ENCODE measurements around the gene TWF2. TPM values are rescaled to one million over a fixed set of nuclear protein-coding genes. Genes with fewer than 3 reads are reported as not detected.

Gene TWF2
- total RNA-seq, 1 donor from 2014 or later = 24.5 TPM

DNA sequence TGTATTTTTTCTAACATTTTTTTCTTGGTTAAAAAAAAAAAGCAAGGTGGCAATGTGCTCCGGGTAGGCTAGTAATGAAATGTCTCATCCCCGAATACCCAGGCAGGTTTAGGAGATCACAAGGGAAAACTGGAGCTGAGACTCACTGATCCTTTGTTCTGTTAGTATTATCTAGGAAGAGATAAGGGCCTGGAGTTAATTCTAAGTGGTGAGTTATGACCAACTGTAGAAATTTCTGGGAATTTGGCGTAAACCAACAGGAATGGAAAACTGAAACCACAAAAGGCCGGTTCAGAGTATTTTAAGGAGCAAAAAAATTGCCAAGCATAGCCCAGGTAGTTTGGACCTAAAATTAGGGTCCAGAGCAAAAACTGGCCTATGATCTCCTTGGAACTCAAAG, 19.0 kb upstream of the TWF2 start:
- DNase-seq = no peak

DNA sequence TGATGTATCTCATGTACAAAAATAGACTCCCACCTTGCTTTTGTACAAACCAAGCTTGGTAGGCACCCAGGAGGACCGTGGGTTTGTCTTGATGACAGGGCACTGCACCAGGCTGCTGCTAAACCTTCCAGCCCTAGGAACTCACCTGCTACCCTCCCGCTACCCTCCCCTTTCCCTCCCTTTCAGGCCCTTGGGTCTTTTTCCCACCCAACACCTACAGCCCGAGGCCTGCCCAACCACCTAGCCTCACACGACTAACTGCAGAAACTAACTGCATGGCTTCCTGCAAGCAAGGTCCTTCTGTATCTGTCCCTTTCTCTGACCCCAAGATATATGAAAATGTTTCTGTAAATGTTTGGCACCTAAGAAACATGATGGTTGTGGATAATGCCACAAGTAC, 17.7 kb upstream of the TWF2 start:
- no peak for DNase-seq

DNA sequence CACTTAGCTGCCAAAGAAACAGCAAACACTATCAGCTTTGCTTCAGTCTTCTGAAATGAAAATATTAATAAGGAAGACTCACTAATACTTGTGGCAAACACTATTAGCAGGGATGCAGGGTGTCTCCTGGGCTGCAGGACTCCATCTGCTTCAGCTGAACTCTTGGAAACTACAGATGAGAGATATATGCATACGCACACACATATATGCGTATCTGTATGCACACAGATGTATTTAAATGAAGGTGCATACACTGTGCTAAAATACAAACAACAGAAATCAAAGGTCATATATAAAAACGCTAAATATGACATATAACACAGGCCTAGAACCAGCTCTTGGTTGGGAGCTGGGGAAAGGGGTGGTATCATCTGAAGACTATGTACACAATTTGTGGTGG, 17.2 kb upstream of the TWF2 start:
- no peak for DNase-seq

DNA sequence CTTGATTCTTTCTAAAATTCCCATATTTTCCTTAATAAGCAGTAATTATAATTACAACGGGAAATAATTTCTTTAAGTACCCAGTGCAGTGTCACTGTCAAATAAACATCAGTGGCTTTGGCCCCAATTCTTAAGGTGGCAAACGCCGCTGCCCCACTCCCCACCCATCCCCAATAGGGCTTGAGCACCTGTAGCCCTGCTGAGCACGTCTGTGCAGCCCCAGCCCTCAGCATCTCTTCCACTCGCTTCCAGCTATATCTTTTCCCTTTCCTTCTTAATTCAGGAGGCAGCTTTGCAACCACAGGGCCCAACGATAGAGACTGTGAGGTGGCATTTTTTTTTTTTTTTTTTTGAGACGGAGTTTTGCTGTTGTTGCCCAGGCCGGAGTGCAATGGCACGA, 15.7 kb upstream of the TWF2 start:
- DNase-seq = no peak

DNA sequence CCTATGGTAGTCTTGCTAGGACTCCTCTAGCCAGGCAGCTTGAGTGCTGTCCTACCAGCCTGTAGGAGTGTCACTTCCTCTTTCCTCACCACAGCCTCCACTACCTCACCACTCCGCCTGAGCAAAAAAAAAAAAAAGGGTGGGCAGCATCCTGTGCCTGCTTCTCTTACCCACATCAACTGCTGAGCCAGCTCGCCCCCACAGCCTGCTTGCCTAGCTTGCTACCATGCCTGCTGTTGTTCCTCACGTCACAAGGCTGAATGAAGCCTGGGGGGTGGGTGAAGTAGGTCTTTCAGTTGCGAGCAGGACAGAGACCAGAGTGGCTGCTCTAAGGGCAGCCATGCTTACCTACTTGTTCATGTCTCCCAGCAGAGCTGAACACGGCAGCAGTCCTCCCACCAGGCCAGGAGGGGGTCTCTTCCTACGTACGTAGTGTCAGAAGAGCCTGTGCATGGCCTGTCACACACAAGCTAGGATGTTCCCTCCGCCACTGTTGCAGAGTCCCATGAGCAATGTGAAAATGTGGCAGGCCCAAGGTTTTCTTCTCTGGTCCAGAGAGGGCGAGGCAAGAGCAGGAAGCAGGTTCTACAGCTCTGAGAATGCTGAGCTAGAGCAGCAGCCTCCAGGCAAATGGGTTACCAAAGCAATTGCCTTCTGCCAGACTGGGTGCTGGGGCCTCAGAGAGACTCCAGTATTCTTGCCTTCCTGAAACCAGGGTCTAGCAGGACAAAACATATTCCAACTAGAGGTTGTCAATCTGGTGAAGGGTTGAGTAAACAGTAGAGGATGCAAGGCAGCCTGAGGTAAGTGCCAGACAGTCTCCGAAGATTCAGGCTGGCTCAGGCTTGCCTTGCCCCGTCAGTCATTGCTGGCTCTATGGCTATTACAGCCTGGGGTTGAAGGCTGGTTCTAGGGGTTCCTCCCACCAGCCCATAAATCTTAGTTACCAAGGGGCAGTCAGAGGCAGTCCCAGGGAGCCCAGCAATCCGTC, 14.7 kb upstream of the TWF2 start:
- DNase-seq = no peak

DNA sequence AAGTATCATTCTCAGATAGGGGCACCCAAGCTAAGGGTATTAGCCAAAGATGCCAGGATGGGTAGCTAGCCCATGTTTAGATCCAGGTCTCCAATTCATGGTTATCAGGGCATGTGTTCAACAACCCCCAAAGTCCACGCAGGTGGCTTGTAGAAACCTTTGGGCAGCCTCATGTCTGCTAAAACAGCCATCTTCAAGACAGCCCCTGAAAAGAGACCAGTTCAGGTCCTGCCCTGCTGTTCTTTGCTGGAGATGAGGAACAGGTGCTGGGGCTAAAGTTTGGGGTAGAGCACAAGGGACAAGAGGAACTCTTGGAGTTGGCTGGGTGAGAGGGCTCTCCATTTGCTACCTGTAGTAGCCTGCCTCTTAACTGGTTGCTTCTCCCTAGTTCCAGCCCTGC, 11.2 kb upstream of the TWF2 start:
- no peak for DNase-seq

DNA sequence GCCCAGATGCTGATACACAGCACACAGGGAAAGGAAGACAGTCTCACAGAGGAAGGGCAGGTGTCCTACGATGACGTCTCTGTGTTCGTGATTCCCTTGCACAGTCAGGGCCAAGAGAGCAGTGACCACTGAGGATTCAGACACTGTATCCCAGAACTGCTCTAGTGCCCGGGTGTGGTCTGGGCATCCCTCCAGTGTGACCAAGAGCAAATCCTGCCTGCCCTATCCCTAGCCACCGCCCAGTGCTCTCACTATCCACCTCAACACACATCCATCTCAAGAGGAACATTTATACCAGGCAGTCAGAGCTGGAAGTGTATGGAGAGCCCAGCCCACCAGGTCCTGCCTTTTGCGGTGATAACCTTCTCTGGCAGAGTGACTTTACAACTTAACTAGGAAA, 10.7 kb upstream of the TWF2 start:
- DNase-seq = no peak

DNA sequence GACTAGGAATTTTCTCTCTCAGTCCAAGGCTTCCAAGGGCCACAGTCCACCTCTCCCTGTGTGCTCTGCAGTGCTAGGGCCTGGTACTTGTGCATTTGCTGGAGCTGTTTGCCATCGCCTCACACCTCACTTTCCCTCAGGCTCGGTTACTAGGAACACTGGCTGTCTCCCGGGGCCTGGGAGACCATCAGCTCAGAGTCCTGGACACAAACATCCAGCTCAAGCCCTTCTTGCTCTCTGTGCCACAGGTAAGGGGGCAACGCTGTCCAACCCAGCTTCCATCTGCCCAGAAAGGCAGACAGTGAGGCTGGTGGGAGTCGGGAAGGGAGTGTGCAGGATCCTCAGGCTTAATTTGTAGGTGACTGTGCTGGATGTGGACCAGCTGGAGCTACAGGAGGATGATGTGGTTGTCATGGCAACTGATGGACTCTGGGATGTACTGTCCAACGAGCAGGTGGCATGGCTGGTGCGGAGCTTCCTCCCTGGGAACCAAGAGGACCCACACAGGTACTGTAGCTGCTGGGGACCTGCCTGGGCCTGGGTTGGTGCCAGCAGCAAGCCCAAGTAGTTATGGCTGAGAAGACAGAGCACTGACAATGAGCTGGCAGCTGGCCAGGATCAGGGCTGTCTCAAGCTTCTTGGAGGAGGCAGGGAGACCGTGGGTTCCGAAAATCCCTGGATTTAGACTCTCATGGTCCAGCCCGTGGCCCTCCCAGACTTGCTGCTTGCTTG, 10.0 kb upstream of the TWF2 start:
- no peak for DNase-seq

DNA sequence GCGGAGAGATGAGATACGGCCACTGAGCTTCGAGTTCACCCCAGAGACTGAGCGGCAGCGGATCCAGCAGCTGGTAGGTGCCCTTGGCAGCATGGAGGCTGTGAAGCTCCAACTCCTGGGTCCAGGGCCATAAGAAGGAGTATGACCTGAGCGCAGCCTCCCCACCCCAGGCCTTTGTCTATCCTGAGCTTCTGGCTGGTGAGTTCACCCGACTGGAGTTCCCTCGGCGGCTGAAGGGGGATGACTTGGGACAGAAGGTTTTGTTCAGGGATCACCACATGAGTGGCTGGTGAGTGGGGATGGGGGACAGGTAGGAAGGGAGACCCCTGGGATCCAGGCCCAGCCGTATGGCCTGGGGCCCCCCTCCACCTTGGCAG, 9.2 kb upstream of the TWF2 start:
- no peak for DNase-seq

DNA sequence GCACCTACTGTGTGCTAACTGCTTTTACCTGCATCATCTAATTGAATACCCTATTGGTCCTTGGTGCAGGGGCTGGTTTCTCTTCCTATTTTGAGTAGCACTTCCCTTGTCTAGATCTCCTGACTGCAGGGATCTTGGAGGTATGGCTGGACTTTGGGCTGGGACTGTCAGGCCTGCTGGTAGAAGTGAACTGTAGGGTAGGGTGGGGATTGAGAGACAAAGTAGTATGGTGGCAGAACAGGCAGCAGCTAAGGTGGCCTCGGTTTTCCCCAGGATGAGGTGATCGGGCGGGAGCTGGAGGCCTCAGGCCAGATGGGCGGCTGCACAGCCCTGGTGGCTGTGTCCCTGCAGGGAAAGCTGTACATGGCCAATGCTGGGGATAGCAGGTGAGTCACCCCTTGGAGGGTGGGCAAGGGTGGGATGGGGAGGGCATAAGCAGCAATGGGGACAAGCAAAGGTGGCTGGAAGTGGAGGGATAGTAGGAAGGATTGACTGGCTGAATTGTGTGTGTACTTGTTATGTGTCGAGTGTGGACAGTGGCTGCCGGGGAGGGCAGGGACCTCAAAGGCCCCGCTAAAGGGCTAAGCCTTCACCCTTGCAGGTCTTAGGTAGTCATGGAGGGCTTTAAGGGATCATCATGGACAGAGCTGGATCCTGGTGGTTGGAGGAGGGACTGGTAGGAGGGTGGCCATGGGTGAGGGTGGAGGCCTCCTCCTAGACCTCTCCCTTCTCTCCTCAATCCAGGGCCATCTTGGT, 8.6 kb upstream of the TWF2 start:
- no peak for DNase-seq

DNA sequence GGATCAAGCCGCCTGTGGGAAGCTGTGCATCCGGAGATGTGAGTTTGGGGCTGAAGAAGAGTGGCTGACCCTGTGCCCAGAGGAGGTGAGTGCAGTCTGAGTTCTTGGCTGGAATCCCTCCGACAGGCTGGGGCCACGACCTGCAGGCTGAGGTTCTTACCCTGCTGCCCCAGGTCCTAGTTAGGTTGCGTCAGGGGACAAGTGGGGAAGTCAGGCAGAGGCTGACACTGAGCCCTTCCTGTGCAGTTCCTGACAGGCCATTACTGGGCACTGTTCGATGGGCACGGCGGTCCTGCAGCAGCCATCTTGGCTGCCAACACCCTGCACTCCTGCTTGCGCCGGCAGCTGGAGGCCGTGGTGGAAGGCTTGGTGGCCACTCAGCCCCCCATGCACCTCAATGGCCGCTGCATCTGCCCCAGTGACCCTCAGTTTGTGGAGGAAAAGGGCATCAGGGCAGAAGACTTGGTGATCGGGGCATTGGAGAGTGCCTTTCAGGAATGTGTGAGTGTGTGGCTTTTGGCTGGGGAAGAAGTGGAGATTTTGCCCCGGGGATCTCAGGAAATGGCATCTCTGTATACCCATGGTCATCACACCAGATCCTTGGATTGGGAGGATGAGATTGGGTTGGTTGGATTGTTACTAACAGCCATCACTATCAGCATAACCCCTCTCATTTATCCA, 7.9 kb upstream of the TWF2 start:
- no peak for DNase-seq

DNA sequence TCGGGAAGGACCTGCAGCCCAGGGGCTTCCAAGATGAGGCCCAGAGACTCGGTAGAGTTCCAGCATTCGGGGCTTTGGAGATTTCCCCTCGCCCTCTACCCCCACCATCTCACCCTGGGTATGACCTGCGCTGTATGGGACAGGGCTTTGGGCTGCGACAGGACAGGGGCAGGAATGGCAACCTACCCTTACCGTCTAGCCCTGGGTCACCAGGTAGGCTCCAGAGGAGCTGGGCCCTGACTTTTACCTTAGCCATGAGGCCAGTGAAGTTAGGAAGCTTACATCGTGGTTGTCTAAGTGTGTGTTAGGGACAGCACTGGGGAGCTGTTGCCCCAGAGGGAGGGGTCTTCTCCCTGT, 7.3 kb upstream of the TWF2 start:
- no peak for DNase-seq

DNA sequence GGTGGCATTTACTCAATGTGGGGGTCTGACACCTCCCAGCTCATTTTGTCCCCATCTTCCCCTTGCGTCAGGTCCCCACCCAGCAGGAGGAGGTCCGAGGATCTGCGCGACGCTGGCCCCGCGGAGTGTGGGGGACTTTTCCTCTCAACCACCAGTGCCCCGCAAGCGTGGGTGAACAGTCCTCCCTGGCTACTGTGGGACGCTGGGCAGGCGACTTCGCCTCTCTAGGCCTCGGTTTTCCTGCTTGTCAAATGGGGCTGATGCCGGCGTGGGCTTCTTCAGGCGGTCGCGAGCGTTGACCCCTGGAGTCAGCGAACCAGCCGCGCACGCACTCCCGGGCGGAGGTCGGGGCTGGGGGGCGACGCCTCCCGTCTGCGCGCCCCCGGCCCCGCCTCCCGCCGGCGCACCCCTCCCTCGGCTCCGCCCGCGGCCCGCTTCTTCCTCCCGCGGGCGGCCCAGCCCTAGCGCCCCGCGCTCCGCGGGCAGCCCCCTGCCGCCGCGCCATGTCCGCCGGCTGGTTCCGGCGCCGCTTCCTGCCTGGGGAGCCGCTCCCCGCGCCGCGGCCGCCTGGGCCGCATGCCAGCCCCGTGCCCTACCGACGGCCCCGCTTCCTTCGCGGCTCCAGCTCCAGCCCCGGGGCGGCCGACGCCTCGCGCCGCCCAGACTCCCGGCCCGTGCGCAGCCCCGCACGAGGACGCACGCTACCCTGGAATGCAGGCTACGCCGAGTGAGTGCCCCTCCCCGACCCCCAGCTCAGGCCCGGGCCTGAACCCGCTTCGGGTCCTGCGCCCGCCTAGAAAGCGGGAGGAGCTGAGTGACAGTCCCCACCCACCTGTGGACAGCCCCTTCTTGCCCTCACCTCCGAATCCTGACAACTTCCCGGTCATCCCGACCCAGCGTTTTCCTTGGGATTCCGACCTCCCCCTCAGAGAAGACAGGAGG, 6.6 kb upstream of the TWF2 start, which contains the start of gene PPM1M:
PPM1M (plus strand) TSS at position 438 of the 942 bp plus-strand sequence; CDS start at position 504, 66 bp downstream.
- DNase-seq = peak; percentile 21

DNA sequence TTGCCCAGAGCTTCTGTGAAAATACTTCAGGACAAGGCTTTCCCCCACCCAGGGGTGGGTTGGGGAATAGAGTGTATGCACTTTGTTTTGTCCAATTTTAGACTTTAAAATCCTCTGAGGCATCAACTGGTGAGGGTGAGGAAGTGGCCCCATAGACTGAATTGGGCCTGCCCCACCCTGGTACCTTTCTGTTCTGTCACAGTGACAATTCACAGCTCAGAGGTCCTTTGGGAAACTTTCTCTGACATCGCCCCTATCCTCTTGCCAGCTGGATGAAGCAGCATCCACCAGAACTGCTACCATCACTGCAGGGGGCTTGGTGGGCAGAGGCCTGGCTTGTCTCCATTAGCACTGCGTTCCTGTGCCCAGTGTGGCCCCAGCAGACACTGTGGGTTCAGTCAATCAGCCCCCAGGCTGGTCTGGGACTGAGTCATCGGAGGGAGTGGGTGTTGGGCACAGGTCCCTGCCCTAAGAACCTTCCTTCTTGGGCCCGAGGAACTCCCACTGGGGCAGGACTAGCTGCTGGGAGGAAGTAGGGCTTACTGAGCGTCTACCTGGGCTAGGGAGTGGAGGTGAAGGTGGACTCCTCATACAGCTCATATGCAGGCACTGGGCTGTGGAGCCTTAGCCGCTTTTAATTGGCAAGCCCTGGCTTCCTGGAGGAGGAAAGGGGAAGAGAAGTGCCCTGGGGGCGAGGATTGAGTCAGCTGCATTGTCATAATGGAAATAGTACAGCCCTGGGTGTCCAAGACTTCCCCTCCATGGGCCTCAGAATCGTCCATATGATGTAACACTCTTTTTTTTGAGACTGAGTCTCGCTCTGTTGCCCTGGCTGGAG, 5.1 kb upstream of the TWF2 start:
- no peak for DNase-seq

DNA sequence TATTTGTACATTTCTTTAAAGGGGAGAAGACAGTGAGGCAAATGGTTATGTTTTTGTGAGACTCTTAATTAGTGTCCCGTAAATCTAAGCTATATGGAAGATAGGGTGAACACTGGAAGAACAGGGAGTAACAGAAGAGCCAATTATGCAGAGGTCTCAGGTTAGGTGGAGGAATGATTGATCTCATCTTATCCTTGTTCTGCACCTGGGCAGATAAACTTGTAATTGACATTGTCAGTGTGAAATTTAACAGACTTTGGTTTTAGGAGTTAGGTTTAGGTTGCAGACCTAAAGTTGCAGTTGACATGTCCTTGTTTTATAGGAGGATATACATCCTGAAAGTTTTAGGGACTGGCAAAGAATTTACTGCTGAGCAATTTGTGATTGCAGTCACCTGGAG, 3.1 kb upstream of the TWF2 start:
- no peak for DNase-seq

DNA sequence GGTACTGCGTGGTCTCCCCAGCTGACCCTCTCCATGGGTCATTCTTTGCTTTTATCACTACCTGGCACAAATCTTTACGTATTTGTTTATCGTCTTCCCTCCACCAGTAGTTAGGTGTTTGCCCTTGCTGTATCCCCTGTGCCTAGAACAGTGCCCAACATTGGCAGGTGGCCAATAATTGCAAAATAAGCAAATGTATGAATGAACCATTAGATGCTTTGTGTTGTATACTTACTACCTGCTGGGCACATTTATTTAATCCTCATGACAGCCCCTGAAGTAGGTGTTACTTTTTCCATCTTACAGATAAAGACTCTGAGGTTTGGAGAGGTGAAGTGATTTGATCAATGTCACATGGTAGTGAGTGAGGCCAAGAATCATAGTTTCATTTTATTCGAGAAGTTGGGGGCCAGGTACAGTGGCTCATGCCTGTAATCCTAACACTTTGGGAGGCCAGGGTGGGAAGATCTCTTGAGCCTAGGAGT, 2.0 kb upstream of the TWF2 start:
- DNase-seq = no peak

DNA sequence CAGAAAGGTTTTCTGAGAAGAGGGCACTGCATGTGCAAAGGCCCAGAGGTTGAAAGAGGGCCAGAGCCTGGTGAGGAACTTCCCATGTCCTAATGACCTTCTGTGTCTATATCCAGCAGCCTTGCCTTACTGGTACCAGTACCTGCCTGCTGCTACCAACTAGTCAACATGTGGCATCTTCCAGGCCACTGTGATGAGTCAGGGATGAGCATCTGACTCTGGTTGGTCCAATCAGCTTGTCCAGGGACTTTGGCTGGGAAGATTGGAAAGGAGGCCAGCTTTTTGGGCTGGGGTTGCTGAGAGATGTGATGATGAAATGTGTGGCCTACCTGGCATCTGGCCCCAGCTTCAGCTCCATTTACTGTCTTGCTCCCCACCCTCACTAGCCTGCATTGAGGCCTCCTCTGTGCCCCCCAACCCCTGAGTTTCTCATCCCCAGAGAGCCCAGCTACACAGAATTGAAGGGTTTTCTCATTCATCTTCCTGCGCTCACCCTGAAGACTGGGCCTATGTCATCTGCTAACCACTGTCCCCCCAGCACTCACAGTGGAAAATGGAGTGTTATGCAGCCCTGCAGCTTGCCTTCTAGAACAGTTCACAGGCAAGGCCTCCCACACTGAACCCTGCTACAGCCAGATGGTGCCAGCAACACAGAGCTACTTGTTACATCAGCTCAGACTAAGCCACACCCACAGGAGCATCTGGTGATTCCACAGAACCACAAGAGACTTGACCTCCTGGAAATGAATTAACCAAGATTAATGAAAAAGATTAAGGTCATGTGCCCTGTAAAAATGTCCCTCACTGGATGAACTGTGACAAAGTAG, 1.3 kb upstream of the TWF2 start:
- peak; percentile 28 for DNase-seq

DNA sequence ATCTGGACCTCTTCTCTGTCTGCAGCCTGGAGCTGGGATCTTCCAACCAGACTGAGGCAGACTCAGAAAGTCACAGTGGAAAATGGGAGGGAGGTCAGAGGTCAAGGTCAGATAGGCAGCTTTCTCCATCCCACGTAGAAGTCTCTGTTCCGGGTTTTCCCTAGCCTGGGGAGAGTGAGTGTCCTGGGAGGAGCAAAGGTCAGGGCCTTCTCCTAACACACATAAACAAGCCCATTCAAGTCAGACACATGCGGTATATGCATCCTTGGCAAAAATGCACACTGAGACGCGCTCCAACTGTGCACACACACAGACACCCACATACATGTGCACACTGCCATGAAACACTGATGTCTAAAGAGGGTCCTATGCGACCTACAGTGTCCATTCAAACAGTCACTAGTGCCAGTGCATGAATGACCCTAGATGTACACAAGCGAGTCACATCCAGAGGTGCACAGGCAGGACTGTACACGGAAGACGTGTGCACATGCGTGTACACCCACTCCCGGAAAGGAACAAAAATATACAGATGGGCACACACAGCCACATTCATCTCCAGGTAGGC, 681 bp downstream of the TWF2 start:
- DNase-seq = no peak
